Measurements from ENCODE around the gene FARS2. TPM values are rescaled to one million over a fixed set of nuclear protein-coding genes. Genes with fewer than 3 reads are reported as not detected.

The FARS2 gene
- total and polyA plus RNA-seq, 2 donors (not counting 1 experiment from before 2014, with no cell fraction given): 11.0 to 18.5 TPM

DNA sequence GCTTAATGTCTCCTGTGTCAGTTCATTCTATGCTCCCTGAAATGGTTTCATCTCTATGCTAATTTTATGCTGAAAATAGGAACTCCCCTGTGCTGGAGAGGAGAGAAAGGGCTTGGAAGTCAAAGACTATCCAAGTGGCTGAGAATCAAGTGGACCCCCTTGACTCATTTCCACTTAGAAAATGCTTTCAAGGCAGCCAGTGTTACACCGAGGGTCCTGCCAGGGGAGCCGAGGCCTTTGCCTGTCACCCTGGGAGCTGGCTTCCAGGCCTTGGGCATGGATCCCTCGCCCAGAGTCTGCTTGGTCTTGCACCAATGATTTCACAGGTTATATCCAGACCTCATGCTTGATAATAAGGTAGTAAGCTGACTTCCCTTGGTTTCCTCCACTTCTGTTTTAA, 402.8 kb downstream of the FARS2 start:
- no peak overlapping the region for H3K4me2 ChIP-seq (ENCODE audit: extremely low read depth, insufficient read depth, low read length)
- TF ChIP-seq, protein P1, sequence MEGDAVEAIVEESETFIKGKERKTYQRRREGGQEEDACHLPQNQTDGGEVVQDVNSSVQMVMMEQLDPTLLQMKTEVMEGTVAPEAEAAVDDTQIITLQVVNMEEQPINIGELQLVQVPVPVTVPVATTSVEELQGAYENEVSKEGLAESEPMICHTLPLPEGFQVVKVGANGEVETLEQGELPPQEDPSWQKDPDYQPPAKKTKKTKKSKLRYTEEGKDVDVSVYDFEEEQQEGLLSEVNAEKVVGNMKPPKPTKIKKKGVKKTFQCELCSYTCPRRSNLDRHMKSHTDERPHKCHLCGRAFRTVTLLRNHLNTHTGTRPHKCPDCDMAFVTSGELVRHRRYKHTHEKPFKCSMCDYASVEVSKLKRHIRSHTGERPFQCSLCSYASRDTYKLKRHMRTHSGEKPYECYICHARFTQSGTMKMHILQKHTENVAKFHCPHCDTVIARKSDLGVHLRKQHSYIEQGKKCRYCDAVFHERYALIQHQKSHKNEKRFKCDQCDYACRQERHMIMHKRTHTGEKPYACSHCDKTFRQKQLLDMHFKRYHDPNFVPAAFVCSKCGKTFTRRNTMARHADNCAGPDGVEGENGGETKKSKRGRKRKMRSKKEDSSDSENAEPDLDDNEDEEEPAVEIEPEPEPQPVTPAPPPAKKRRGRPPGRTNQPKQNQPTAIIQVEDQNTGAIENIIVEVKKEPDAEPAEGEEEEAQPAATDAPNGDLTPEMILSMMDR (conservative IDR thresholded peaks at IDR 0.05 in 1 of 2, IDR thresholded peaks at IDR 0.05 in 1 of 2; ENCODE audit: low read depth in 1 of 2, low read length in 2 of 2): no peak
- no peak for TF ChIP-seq EZH2 (IDR thresholded peaks at IDR 0.05; ENCODE audit: low read length, missing control alignments)
- no peaks in the 10 kb centered on the region for H3K79me2 ChIP-seq (ENCODE audit: control insufficient read depth, insufficient read depth, low read length)
- DNase-seq (ENCODE audit: low read depth in 2 of 2): no peak
- no peak overlapping the region for H3K27ac ChIP-seq (ENCODE audit: insufficient read depth, low read length)
- no peaks in the 10 kb centered on the region for H3K4me1 ChIP-seq (ENCODE audit: control insufficient read depth, extremely low read depth, insufficient read depth, low read length)
- H3K27me3 ChIP-seq (ENCODE audit: control insufficient read depth, insufficient read depth, low read length): no peaks in the 10 kb centered on the region
- no peak overlapping the region for H2AFZ ChIP-seq (ENCODE audit: low read length)
- H3K4me3 ChIP-seq (replicated peaks in 1 of 4; ENCODE audit: control extremely low read depth in 1 of 4, insufficient read depth in 1 of 4, low read depth in 3 of 4, low read length in 4 of 4): no peak overlapping the region
- no peaks in the 10 kb centered on the region for H3K9me3 ChIP-seq (ENCODE audit: control insufficient read depth, insufficient read depth, low read depth, low read length)
- H4K20me1 ChIP-seq (ENCODE audit: control insufficient read depth, extremely low read depth, insufficient read depth, low read length): no peaks in the 10 kb centered on the region
- H3K9ac ChIP-seq (ENCODE audit: insufficient read depth, low read length): no peak overlapping the region
- H3K36me3 ChIP-seq (ENCODE audit: control insufficient read depth, insufficient read depth, low read length): no peaks in the 10 kb centered on the region

DNA sequence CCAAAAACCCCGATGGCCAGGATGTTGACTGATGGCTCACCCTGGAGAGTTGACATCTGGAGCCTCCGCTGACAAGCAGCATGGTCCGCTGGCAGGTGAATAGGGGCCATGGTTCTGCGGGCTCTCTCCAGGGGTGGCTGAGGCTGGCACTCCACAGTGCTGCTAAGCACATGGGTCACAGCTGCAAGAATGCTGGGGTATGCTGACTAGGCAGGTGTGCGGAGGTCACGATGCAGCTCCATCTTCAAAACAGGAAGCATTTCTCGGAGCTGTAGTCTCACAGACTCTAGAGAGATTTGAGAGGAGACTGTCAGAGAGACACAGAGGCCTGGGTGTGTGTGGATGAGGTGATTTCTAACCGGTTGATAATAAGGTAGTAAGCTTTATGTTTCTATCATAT, 403.9 kb downstream of the FARS2 start:
- no peak for DNase-seq (ENCODE audit: low read depth in 2 of 2)
- TF ChIP-seq, protein P1 (conservative IDR thresholded peaks at IDR 0.05 in 1 of 2, IDR thresholded peaks at IDR 0.05 in 1 of 2; ENCODE audit: low read depth in 1 of 2, low read length in 2 of 2): no peak
- TF ChIP-seq EZH2 (IDR thresholded peaks at IDR 0.05; ENCODE audit: low read length, missing control alignments): no peak
- H3K27ac ChIP-seq (ENCODE audit: insufficient read depth, low read length): no peak overlapping the region
- H3K9me3 ChIP-seq (ENCODE audit: control insufficient read depth, insufficient read depth, low read depth, low read length): no peaks in the 10 kb centered on the region
- H3K4me2 ChIP-seq (ENCODE audit: extremely low read depth, insufficient read depth, low read length): no peak overlapping the region
- H4K20me1 ChIP-seq (ENCODE audit: control insufficient read depth, extremely low read depth, insufficient read depth, low read length): no peaks in the 10 kb centered on the region
- no peak overlapping the region for H2AFZ ChIP-seq (ENCODE audit: low read length)
- H3K27me3 ChIP-seq (ENCODE audit: control insufficient read depth, insufficient read depth, low read length): no peaks in the 10 kb centered on the region
- H3K4me3 ChIP-seq (replicated peaks in 1 of 4; ENCODE audit: control extremely low read depth in 1 of 4, insufficient read depth in 1 of 4, low read depth in 3 of 4, low read length in 4 of 4): no peak overlapping the region
- no peak overlapping the region for H3K9ac ChIP-seq (ENCODE audit: insufficient read depth, low read length)
- no peaks in the 10 kb centered on the region for H3K4me1 ChIP-seq (ENCODE audit: control insufficient read depth, extremely low read depth, insufficient read depth, low read length)
- no peaks in the 10 kb centered on the region for H3K36me3 ChIP-seq (ENCODE audit: control insufficient read depth, insufficient read depth, low read length)
- no peaks in the 10 kb centered on the region for H3K79me2 ChIP-seq (ENCODE audit: control insufficient read depth, insufficient read depth, low read length)

DNA sequence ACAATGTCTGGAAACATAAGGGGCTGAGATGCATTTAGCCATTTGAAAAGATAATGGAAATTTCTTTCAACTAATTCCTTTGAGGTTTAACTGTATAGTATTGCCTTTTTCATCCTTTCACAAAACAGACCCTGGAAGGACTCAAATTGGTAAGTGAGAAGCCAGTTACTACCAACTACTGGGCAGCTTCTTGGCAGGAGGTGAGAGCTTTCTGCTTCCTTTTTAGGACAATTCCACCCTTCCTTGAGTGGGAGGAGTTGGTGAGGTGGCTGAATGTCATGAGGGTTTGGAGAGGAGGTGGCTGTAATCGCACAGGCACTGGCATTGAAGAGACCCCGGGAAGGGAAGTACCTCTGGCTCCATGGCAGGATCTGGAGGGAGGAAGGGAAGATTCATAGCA, 404.4 kb downstream of the FARS2 start:
- no peaks in the 10 kb centered on the region for H3K9me3 ChIP-seq (ENCODE audit: control insufficient read depth, insufficient read depth, low read depth, low read length)
- no peak for DNase-seq (ENCODE audit: low read depth in 2 of 2)
- H3K4me2 ChIP-seq (ENCODE audit: extremely low read depth, insufficient read depth, low read length): no peak overlapping the region
- no peaks in the 10 kb centered on the region for H4K20me1 ChIP-seq (ENCODE audit: control insufficient read depth, extremely low read depth, insufficient read depth, low read length)
- H2AFZ ChIP-seq (ENCODE audit: low read length): no peak overlapping the region
- TF ChIP-seq, protein P1 (conservative IDR thresholded peaks at IDR 0.05 in 1 of 2, IDR thresholded peaks at IDR 0.05 in 1 of 2; ENCODE audit: low read depth in 1 of 2, low read length in 2 of 2): no peak
- no peak for TF ChIP-seq EZH2 (IDR thresholded peaks at IDR 0.05; ENCODE audit: low read length, missing control alignments)
- H3K4me1 ChIP-seq (ENCODE audit: control insufficient read depth, extremely low read depth, insufficient read depth, low read length): no peaks in the 10 kb centered on the region
- no peaks in the 10 kb centered on the region for H3K27me3 ChIP-seq (ENCODE audit: control insufficient read depth, insufficient read depth, low read length)
- no peak overlapping the region for H3K4me3 ChIP-seq (replicated peaks in 1 of 4; ENCODE audit: control extremely low read depth in 1 of 4, insufficient read depth in 1 of 4, low read depth in 3 of 4, low read length in 4 of 4)
- H3K9ac ChIP-seq (ENCODE audit: insufficient read depth, low read length): no peak overlapping the region
- H3K79me2 ChIP-seq (ENCODE audit: control insufficient read depth, insufficient read depth, low read length): no peaks in the 10 kb centered on the region
- H3K27ac ChIP-seq (ENCODE audit: insufficient read depth, low read length): no peak overlapping the region
- no peaks in the 10 kb centered on the region for H3K36me3 ChIP-seq (ENCODE audit: control insufficient read depth, insufficient read depth, low read length)

All from fibroblast of lung (primary cell).